ENCODE measurements around the gene RNF10.

RNF10 gene

DNA sequence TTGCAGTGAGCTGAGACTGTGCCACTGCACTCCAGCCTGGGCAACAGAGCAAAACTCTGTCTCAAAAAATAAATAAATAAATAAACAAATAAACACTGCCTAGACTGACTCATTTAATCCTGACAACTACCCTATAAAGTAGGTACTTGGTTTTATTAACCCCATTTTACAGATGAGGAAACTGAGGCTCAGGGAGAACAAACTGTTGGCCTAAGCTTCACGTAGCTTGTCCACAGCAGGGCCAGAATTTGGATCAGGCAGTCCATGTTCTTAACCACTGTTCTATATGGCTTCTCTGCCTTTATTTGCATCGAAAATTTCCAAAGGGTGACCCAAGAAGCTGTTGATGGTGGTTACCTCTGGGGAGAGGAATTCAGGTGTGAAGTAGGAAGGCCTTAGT is 52.7 kb downstream of the RNF10 start:
- Mint-ChIP-seq H3K4me1 (peaks cover 3% of the 10 kb centered on the region), H3K27me3 (ENCODE audit: low read depth, poor library complexity) (peaks cover 55% of the 10 kb centered on the region), H3K36me3 (ENCODE audit: low read depth) (no peaks in the 10 kb centered on the region), H3K9me3 (no peaks in the 10 kb centered on the region), H3K27ac (no peak overlapping the region), H3K4me3 (no peak overlapping the region)
- TF ChIP-seq, protein P1, sequence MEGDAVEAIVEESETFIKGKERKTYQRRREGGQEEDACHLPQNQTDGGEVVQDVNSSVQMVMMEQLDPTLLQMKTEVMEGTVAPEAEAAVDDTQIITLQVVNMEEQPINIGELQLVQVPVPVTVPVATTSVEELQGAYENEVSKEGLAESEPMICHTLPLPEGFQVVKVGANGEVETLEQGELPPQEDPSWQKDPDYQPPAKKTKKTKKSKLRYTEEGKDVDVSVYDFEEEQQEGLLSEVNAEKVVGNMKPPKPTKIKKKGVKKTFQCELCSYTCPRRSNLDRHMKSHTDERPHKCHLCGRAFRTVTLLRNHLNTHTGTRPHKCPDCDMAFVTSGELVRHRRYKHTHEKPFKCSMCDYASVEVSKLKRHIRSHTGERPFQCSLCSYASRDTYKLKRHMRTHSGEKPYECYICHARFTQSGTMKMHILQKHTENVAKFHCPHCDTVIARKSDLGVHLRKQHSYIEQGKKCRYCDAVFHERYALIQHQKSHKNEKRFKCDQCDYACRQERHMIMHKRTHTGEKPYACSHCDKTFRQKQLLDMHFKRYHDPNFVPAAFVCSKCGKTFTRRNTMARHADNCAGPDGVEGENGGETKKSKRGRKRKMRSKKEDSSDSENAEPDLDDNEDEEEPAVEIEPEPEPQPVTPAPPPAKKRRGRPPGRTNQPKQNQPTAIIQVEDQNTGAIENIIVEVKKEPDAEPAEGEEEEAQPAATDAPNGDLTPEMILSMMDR (IDR thresholded peaks at IDR 0.05): no peak
- DNase-seq: no peak

DNA sequence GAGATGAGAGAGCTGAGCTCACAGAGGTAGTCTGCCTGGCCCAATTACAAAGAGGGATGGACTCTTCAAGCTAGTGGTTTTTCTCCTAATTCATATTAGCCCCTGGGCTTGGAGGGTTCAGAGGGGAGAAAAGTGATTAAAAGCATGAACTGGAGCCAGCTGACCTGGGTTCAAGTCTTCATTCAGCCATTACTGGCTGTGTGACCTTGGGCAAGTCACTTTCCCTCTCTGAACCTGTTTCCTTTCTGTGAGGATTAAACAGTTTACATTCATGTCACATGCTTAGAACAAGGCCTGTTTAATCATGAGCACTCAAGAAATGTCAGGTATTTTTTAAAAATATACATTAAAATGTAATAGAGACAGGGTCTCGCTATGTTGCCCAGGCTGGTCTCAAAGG is 54.2 kb downstream of the RNF10 start:
- no peaks in the 10 kb centered on the region for H3K4me1 Mint-ChIP-seq
- no peak for DNase-seq
- H3K27me3 Mint-ChIP-seq (ENCODE audit: low read depth, poor library complexity): peaks cover 49% of the 10 kb centered on the region
- no peaks in the 10 kb centered on the region for H3K36me3 Mint-ChIP-seq (ENCODE audit: low read depth)
- H3K27ac Mint-ChIP-seq: no peak overlapping the region
- H3K9me3 Mint-ChIP-seq: no peaks in the 10 kb centered on the region
- TF ChIP-seq, protein P1 (IDR thresholded peaks at IDR 0.05): no peak
- H3K4me3 Mint-ChIP-seq: no peak overlapping the region

DNA sequence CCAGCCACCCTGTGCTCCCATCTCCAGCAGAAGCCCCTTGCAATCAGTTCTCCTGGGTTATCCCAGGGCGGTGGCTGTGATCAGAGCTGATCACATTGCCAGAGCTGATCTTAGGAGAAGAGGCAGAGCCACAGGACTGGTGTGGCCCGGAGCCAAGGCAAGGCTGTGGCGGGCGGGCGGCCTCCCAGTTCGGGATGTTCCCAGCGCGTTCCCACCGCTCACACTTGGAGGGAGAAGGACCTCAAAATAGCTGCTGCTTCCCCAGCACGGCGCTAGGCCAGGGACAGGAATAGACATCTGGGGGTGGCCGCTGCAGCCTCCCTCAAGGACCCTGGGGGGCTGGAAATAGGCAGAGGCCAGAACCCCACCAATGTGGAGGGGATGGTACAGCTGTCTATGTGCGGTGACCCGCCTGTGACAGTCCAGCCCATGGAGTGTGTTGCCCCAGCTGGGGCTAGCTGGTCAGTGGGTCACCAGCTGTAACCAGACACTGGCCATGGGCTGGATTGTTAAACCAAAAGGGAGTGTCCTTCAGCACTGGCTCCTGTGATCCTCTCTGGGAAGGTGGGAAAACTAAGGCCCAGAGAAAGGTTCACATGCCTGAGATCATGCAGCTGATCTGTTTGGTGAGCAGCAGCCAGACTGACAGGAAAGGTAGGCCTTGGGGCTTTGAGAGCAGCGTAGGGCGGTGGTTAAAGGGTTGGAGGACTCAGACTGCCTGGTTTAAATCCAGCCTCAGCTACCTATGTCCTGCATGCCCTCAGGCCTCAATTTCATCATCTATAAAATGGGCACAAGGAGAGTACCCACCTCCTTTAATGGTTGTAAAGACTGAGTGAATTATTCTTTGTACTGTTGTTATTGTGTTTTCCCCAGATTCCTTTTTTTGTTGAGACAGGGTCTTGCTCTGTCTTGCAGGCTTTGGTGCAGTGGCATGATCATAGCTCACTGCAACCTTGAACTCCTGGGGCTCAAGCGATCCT is 55.1 kb downstream of the RNF10 start:
- no peak overlapping the region for H3K4me3 Mint-ChIP-seq
- no peak for DNase-seq
- H3K27me3 Mint-ChIP-seq (ENCODE audit: low read depth, poor library complexity): peaks cover 43% of the 10 kb centered on the region
- no peaks in the 10 kb centered on the region for H3K36me3 Mint-ChIP-seq (ENCODE audit: low read depth)
- H3K27ac Mint-ChIP-seq: no peak overlapping the region
- H3K4me1 Mint-ChIP-seq: no peaks in the 10 kb centered on the region
- TF ChIP-seq, protein P1 (IDR thresholded peaks at IDR 0.05): no peak
- H3K9me3 Mint-ChIP-seq: no peaks in the 10 kb centered on the region

DNA sequence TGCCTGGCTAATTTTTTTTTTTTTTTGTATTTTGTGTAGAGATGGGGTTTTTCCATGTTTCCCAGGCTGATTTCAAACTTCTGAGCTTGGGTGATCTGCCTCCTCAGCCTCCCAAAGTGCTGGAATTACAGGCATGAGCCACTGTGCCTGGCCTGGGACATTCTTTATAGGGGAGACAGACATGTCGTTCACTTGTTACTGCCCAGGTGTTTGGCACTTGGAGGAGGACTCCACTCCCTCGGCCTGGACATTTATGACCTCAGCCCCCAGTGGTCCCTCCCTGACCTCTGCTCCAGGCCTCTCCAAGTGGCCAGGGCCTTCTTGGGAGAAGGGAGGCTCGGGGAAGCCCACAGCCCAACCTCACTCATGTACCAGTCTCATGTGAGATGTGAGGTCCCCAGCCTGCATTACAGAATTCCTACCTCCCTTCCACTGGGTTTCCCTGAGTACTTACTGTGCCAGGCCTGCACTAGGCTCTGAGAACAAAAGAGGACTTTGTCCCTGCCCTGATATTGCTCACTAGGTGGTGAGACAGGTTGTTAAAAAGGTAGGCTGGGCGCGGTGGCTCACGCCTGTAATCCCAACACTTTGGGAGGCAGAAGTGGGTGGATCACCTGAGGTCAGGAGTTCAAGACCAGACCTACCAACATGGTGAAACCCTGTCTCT is 56.7 kb downstream of the RNF10 start:
- H3K9me3 Mint-ChIP-seq: no peaks in the 10 kb centered on the region
- no peaks in the 10 kb centered on the region for H3K36me3 Mint-ChIP-seq (ENCODE audit: low read depth)
- H3K4me1 Mint-ChIP-seq: no peaks in the 10 kb centered on the region
- H3K4me3 Mint-ChIP-seq: no peak overlapping the region
- peaks cover 34% of the 10 kb centered on the region for H3K27me3 Mint-ChIP-seq (ENCODE audit: low read depth, poor library complexity)
- TF ChIP-seq, protein P1 (IDR thresholded peaks at IDR 0.05): no peak
- no peak overlapping the region for H3K27ac Mint-ChIP-seq
- DNase-seq: no peak

DNA sequence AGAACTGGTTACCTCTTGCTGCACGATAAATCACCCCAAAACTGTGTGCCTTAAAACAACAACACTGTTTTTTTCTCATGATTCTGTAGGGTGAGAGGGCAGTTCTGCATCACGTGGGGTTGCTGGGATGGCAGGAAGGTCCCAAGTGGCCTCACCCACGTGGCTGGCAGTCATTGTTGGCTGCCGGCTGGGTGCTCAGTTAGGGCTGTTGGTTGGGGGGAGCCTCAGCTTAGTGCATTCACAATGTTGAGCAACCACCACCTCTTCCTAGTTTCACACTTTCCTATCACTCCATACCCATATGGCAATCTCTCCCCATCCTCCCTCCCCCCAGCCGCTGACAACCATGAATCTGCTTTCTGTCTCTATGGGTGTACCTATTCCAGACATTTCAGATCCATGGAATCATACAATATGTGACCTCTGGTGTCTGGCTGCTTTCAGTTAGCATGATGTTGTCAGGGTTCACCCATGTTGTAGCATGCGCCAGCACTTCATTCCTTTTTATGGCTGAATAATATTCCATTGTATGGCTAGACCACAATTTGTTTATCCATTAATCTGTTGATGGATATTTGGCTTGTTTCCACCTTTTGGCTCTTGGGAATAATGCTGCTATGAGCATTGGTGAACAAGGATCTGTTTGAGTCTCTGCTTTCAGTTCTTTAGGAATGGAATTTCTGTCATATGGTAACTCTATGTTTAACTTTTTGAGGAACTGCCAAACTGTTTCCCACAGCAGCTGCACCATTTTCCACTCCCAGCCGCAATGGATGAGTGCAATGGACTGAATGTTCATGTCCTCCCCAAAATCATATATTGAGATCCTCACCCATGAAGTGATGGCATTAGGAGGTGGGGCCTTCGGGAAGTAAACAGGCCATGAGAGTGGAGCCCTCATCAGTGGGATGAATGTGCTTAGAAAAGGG is 58.2 kb downstream of the RNF10 start:
- H3K36me3 Mint-ChIP-seq (ENCODE audit: low read depth): no peaks in the 10 kb centered on the region
- H3K9me3 Mint-ChIP-seq: no peaks in the 10 kb centered on the region
- H3K4me3 Mint-ChIP-seq: no peak overlapping the region
- H3K27me3 Mint-ChIP-seq (ENCODE audit: low read depth, poor library complexity): peaks cover 21% of the 10 kb centered on the region
- no peaks in the 10 kb centered on the region for H3K4me1 Mint-ChIP-seq
- TF ChIP-seq, protein P1 (IDR thresholded peaks at IDR 0.05): no peak
- no peak overlapping the region for H3K27ac Mint-ChIP-seq
- DNase-seq: no peak

Measured in nephron progenitor cell (in vitro differentiated cells).